ENCODE results near the gene C1QA. TPM values are rescaled to one million over a fixed set of nuclear protein-coding genes. Genes with fewer than 3 reads are reported as not detected.

Gene C1QA
- total RNA-seq, 2 experiments from 2014 or later: 0.61 to 0.88 TPM

DNA sequence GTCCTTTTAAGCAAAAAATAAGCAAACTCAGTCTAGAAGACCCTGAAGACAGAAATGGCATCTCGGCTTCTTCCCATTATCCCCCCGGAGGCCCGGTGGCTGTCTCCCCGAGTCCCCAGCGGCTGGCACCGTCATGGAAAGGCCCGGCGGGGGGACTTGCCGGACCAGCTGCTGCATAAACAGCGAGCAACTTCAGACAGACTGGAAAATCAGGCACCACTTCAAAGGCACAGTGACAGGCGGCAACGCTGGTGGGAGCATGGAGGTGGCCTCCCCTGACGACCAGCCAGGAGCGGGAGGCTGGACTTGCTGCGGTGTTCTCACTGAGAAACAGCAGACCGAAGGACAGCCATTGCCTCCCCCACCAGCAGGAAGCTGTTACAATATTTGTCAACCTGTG, 18.4 kb upstream of the C1QA start:
- Mint-ChIP-seq H3K4me1 (no peaks in the 10 kb centered on the region), H3K36me3 (no peaks in the 10 kb centered on the region), H3K27me3 (peaks cover 4% of the 10 kb centered on the region), H3K27ac (no peak overlapping the region), H3K4me3 (no peak overlapping the region), H3K9me3 (no peaks in the 10 kb centered on the region)
- ATAC-seq (ENCODE audit: low read depth) (no peak), DNase-seq (no peak)
- POLR2A ChIA-PET: no interaction called here

DNA sequence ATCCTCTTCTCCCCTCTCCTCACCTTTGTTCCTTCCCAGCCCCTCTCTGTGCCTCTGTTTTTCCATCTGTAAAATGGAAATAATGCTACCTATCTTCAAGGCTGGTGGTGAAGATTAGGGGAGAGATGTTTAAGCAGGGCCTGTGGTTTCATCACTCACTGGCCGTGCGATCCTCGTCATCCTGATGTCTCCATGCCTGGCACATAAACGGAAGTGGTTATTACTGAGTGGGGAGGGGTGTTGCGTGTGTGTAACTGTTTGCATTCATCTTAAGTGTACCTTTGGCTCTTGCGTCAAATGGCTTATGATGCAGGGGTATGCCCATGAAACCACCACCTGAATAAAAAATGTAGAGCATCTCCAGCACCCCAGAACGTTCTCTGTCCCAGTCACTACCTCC, 17.2 kb upstream of the C1QA start:
- Mint-ChIP-seq H3K27ac (no peak overlapping the region), H3K4me1 (no peaks in the 10 kb centered on the region), H3K27me3 (peaks cover 6% of the 10 kb centered on the region), H3K4me3 (no peak overlapping the region), H3K9me3 (no peaks in the 10 kb centered on the region), H3K36me3 (no peaks in the 10 kb centered on the region)
- POLR2A ChIA-PET: no interaction called here
- DNase-seq (no peak), ATAC-seq (ENCODE audit: low read depth) (no peak)

DNA sequence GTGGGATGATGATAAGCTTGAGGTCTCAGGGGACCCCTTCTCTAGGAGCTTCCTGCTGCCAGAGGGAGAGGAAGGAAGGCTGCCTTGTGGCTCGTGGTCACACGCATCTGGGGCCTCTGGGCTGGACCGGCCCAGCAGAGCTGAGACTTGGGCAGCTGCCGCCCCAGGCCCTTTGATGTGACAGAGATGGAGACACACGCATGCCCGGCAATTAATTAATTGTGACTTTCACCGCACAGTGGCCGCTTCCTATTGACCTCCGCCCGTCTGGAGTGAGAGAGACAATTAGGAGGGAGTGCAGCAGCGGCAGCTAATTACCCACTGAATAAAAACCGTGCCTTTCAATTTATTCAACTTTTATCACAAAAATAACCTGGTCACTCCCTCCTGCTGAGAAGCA, 16.6 kb upstream of the C1QA start:
- Mint-ChIP-seq H3K4me1 (no peaks in the 10 kb centered on the region), H3K27ac (no peak overlapping the region), H3K27me3 (peaks cover 8% of the 10 kb centered on the region), H3K4me3 (no peak overlapping the region), H3K36me3 (no peaks in the 10 kb centered on the region), H3K9me3 (no peaks in the 10 kb centered on the region)
- POLR2A ChIA-PET: no interaction called here
- no peak for DNase-seq
- no peak for ATAC-seq (ENCODE audit: low read depth)

DNA sequence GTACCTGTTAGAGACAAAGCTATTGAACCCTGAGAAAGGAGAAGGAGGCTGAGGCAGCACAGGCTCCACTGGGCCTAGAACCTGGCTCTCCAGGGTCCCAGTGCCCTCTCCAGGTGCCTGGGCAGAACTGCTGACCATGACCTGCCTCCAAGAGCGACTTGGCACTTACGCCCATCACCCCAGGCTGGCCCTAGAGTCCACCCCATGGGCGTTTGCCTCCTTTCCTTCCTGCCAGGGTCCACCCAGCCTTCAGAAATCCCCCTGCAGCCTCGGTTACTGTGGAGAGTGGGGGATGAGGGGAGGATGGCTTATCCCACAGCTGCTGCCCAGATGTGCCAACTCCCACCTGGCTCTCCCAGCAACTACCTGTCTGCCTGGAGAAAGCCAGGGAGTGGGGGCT, 14.7 kb upstream of the C1QA start:
- Mint-ChIP-seq H3K4me1 (no peaks in the 10 kb centered on the region), H3K27me3 (peaks cover 8% of the 10 kb centered on the region), H3K36me3 (no peaks in the 10 kb centered on the region), H3K4me3 (no peak overlapping the region), H3K27ac (no peak overlapping the region), H3K9me3 (no peaks in the 10 kb centered on the region)
- ATAC-seq (ENCODE audit: low read depth) (no peak), DNase-seq (no peak)
- POLR2A ChIA-PET: no interaction called here

DNA sequence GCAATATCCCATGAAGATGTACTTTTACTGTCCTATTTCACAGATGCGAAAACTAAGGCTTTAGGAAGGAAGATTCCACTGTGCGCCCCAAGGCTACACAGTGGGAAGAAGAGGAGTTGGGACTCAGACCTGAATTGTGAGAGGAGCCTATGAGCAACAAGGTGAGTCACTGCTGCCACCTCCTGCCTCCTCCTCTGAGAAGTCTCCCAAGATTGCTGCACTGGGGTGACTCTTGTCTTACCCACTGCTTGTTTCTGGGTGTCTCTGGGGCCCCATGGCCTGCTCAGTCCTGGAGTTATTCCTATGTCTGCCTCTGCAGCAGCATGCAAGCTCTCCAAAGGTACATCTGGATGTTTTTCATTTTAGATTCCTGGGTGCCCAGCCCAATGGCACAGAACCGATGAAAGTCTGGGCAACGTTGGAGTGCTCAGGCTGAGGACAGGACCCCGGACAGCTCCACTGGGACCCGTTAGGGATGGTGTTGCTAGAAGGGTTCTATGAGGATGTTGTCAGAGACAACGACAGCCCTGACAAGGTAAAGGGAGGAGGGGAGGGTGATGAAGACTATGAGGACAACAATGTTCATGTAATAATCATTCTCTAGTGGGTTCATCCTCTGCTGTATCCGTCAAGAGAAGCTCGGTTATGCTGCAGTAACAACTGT, 11.0 kb upstream of the C1QA start:
- no peak overlapping the region for H3K4me3 Mint-ChIP-seq
- ATAC-seq (ENCODE audit: low read depth) (no peak), DNase-seq (no peak)
- H3K4me1 Mint-ChIP-seq: no peaks in the 10 kb centered on the region
- H3K27ac Mint-ChIP-seq: no peak overlapping the region
- peaks cover 22% of the 10 kb centered on the region for H3K27me3 Mint-ChIP-seq
- H3K36me3 Mint-ChIP-seq: no peaks in the 10 kb centered on the region
- POLR2A ChIA-PET: no interaction called here
- H3K9me3 Mint-ChIP-seq: no peaks in the 10 kb centered on the region

DNA sequence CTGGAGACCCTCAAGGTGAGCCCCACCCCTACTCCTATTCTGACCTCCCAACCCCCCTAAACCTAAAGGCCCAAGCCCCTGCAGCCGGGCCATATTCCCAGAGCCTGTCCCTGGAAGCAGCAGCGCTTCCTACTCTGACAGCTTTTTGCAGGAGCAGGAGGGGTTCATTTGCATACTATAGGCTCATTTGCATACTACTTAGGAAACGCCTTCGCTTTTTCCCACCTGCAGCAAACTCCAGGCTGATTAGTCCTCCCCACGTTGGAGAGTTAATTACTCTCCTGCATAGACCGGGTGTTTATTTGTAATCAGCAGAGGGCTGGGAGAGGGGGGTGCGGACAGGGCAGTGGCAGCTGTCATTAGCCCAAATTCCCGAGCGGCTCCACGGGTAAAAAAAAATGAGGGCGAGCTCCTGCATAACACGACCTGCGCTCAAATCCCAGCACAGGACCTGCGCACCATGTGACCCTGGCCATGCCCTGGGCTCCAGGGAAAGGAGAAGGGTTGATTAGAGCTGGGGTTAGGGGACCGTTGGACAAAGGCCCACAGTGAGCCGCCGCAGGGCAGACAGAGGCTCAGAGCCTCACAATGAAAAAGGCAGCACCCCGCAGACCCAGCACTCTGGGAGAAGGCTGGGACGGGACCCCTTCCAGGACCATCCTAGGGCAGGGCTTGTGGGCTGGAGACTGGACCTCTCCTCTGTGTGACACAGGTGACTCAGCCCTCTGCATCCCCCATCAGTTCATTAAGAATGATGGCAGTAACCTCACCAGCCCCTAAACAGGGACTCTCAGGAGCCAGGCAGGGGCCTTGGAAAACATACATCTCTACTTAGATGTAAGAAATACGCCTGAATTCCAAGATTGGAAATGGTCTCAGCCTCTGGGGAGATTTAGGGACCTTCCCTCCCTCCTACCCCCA, 9.9 kb upstream of the C1QA start:
- H3K9me3 Mint-ChIP-seq: no peaks in the 10 kb centered on the region
- ATAC-seq (ENCODE audit: low read depth) (no peak), DNase-seq (no peak)
- H3K36me3 Mint-ChIP-seq: no peaks in the 10 kb centered on the region
- no peaks in the 10 kb centered on the region for H3K4me1 Mint-ChIP-seq
- POLR2A ChIA-PET: no interaction called here
- no peak overlapping the region for H3K27ac Mint-ChIP-seq
- peaks cover 28% of the 10 kb centered on the region for H3K27me3 Mint-ChIP-seq
- H3K4me3 Mint-ChIP-seq: no peak overlapping the region

DNA sequence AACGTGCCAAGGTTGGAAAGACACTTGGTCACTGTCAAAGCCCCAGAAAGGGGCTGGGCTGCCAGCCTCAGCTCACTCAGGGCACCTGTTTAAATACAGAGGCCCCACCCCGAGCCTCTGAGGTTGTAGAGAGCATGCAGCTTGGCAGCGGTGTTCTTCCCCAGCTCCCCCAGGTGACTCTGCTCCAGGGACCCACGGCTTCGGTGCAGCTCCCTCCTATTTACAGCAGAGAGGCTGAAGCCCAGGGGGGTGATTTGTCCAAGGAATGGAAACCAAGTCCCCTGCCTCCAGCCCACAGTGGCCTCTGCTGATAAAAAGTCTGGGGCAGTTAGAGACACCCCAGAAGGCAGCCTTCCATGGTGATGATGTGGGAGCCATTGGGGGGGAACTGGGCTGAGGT, 9.1 kb upstream of the C1QA start:
- POLR2A ChIA-PET: no interaction called here
- H3K27ac Mint-ChIP-seq: no peak overlapping the region
- H3K36me3 Mint-ChIP-seq: no peaks in the 10 kb centered on the region
- H3K9me3 Mint-ChIP-seq: no peaks in the 10 kb centered on the region
- H3K27me3 Mint-ChIP-seq: peaks cover 29% of the 10 kb centered on the region
- no peak overlapping the region for H3K4me3 Mint-ChIP-seq
- ATAC-seq (ENCODE audit: low read depth) (no peak), DNase-seq (no peak)
- H3K4me1 Mint-ChIP-seq: no peaks in the 10 kb centered on the region

DNA sequence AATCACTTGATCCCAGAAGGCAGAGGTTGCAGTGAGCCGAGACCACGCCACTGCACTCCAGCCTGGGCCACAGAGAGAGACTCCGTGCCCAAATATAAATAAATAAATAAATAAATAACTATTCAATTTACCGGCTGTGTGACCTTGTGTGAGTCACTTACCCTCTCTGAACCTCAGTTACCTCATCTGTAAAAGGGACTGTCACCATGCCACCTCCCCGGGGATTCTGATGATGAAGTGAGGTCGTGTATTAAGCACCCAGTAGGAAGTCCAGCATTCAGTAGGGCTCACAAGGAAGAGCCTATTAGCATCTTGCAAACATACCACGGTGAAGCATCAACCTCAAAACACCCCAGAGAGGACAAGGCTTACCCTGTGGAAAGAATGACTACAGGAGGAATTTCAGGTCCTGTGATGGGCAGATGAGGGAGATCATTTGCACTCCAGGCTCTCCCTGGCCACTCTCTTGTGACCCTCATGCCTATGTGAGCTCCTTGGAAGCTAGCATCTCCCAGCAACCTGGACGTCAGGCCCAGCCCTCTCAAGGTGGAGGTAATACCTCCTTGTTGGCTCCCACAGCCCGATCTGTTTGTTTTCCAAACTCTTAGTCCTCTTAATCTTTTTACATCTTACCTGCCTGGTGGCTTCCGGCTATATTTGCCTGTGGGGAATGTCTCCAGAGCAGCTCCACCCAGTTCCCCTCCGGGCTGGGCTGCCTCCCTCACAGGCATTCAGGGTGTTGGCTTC, 7.6 kb upstream of the C1QA start:
- ATAC-seq (ENCODE audit: low read depth): no peak
- POLR2A ChIA-PET: no interaction called here
- no peak for DNase-seq
- Mint-ChIP-seq H3K36me3 (no peaks in the 10 kb centered on the region), H3K4me3 (no peak overlapping the region), H3K27me3 (peaks cover 35% of the 10 kb centered on the region), H3K27ac (no peak overlapping the region), H3K9me3 (no peaks in the 10 kb centered on the region), H3K4me1 (no peaks in the 10 kb centered on the region)

DNA sequence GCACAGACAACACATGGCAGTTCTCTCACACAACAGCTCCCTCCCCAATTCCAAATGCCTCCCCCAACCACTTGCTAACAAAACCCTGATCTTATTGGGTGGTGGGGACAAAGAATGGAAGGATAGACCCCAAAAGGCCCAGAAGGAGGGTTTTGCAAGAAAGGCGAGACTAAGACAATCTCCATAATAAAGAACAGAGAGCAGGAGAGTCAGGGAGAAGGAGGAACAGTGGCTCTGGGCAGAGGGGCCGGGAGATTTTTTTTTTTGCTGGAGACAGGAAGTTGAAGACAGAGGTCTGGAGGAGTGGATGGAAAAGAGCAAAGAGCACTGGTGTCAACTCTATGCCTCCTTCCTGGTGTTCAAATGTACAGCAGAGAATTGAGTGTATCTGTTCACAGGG, 6.5 kb upstream of the C1QA start:
- Mint-ChIP-seq H3K9me3 (no peaks in the 10 kb centered on the region), H3K27ac (no peak overlapping the region), H3K4me1 (no peaks in the 10 kb centered on the region), H3K36me3 (no peaks in the 10 kb centered on the region), H3K27me3 (peaks cover 32% of the 10 kb centered on the region), H3K4me3 (no peak overlapping the region)
- ATAC-seq (ENCODE audit: low read depth) (no peak), DNase-seq (no peak)
- POLR2A ChIA-PET: no interaction called here

DNA sequence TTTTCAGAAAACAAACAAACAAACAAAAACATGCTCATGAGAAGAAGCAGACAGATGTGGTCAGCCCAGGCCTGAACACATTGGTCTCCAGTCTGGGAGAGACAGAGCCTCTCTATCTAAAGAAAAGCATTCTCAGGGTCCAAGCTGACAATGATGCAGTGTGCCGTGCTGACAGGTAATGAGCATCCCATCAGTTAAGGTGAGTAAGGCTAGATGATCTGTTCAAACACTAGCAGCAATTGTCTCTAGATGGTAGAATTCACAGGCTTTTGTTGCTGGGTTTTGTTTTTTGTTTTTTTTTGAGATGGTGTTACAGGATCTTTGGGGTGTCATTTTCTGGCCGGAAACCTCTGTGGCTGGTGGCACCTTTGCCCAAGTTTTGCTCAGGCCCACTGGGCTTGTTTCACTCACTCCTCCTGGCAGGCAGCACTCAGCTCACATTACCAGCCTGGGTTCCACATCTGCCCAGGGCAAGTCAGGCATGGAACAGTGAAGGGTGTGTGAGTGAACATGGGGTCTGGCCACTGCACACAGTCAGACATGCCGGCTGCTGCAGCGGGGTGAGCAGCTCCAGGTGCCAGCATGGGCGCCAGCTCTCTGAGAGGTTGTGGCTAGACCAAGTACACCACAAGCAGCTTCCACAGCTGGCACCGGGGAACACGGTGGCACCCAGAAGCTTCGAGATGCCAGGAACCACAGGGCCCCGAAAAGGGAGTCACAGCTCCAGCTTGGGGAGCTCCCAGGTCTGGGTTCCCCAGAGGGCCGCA, 2.5 kb upstream of the C1QA start:
- no peaks in the 10 kb centered on the region for H3K9me3 Mint-ChIP-seq
- peaks cover 22% of the 10 kb centered on the region for H3K27me3 Mint-ChIP-seq
- POLR2A ChIA-PET: no interaction called here
- no peak for ATAC-seq (ENCODE audit: low read depth)
- no peaks in the 10 kb centered on the region for H3K4me1 Mint-ChIP-seq
- no peak for DNase-seq
- H3K4me3 Mint-ChIP-seq: no peak overlapping the region
- no peaks in the 10 kb centered on the region for H3K36me3 Mint-ChIP-seq
- no peak overlapping the region for H3K27ac Mint-ChIP-seq

DNA sequence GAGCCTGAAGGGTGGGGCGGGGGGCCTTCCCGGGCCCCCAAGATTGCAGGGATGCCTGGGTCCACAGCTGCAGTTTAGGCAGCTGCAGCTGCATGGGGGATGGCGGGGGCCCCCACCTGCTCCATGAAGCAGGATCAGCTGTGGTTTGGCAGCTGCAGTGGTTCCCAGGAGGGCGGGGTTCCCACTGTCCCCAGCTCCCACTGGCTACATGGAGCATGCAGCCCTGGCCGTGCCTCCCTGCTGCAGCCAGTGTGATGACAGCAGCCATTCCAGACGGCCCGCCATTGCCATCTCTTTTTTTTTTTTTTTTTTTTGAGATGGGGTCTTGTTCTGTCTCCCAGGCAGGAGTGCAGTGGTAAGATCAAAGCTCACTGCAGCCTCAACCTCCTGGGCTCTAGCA, 992 bp upstream of the C1QA start:
- POLR2A ChIA-PET: interaction anchor here (0.6 to 0.7 kb wide), 2 partner anchors 79 to 114 kb away, joined by 3 to 4 read pairs; no protein-coding TSS in a partner anchor
- Mint-ChIP-seq H3K27ac (no peak overlapping the region), H3K4me1 (no peaks in the 10 kb centered on the region), H3K36me3 (no peaks in the 10 kb centered on the region), H3K4me3 (no peak overlapping the region), H3K9me3 (no peaks in the 10 kb centered on the region), H3K27me3 (peaks cover 14% of the 10 kb centered on the region)
- DNase-seq (no peak), ATAC-seq (ENCODE audit: low read depth) (no peak)

DNA sequence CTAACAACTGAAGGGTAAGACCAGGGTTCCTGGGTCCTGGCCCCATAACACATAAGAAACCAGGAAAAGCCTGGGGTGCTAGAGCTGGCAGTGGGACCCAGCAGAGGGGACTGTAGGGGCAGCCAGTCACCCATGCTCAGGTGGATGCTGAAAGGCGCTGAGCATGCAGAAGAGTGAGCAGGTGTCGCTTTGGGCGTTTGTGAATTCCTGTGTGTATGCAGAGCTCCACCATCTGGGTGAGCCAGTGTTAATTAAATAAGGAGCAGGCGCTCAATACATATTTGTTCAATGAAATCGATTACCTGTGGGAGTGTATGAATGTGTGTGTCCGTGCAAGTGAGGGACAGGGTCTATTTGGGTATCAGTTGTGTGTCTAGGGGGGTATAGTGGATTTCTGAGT, 499 bp downstream of the C1QA start:
- POLR2A ChIA-PET: interaction anchor here (0.6 kb wide), 1 partner anchor 255 kb away, joined by 7 read pairs; no protein-coding TSS in a partner anchor
- H3K27ac Mint-ChIP-seq: no peak overlapping the region
- ATAC-seq (ENCODE audit: low read depth) (no peak), DNase-seq (no peak)
- H3K4me3 Mint-ChIP-seq: no peak overlapping the region
- H3K9me3 Mint-ChIP-seq: no peaks in the 10 kb centered on the region
- no peaks in the 10 kb centered on the region for H3K36me3 Mint-ChIP-seq
- H3K4me1 Mint-ChIP-seq: no peaks in the 10 kb centered on the region
- H3K27me3 Mint-ChIP-seq: peaks cover 7% of the 10 kb centered on the region

DNA sequence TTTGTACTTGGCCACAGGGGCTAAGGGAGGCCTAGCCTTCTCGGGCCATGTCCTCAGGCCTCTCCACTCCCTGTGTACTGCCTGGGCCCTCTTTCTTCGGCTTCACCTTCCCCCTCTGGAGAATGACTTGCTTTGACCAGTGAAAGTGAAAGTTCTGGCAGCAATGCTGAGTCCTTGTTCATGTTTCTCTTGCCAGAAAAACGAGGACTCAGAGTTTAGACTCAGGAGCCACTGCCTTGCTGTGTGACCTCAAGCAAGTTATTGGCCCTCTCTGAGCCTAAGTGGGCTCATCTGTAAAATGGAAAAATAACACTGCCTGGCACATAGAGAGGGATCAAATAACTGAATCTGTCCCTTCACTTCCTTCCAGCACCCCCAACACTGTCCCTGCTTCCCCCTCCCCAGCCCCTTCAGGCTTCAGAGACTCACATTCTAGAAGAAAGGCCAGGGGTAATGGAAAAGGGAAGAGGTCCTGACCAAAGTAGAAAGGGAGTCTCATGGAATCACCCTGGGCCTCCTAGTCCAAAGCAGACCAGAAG, 1.5 kb downstream of the C1QA start:
- H3K4me3 Mint-ChIP-seq: no peak overlapping the region
- no peaks in the 10 kb centered on the region for H3K36me3 Mint-ChIP-seq
- H3K27me3 Mint-ChIP-seq: peaks cover 2% of the 10 kb centered on the region
- POLR2A ChIA-PET: no interaction called here
- DNase-seq: no peak
- no peak for ATAC-seq (ENCODE audit: low read depth)
- no peak overlapping the region for H3K27ac Mint-ChIP-seq
- H3K9me3 Mint-ChIP-seq: no peaks in the 10 kb centered on the region
- H3K4me1 Mint-ChIP-seq: no peaks in the 10 kb centered on the region
